GM12878 (cell line): ENCODE results near the gene INSYN2B. TPM values are rescaled to one million over a fixed set of nuclear protein-coding genes. Genes with fewer than 3 reads are reported as not detected.

ENCODE experiments used
- ATAC-seq: fragments of 200-7000 bp; cut with Tn5 transposase; 3 replicates; pipeline ENCODE4 v1.9.1; 2020; ENCODE audit warnings: mild to moderate bottlenecking, moderate library complexity
- BruUV-seq: library from RNA; stranded (reverse); fragments of 400-500 nt; replicated peaks from 2 replicates; lab custom pipeline; 2021; lab: Mats Ljungman, UMichigan
- CTCF ChIA-PET: fragments of 300-600 bp; sonication (Branson Sonifier 250); formaldehyde crosslinking; extraction: SDS; loops from one replicate; lab custom pipeline; 2021; ENCODE audit warnings: inconsistent platforms; lab: Yijun Ruan, JAX
- POLR2A ChIA-PET: fragments of 350-600 bp; formaldehyde crosslinking; extraction: SDS; loops from one replicate; lab custom pipeline; 2021; ENCODE audit warnings: inconsistent platforms; lab: Charles Lee
- RAD21 ChIA-PET: fragments of 300-600 bp; sonication (Branson Sonifier 250); formaldehyde crosslinking; loops from one replicate; lab custom pipeline; 2023; ENCODE audit warnings: antibody characterized with exemption; ENCODE audit not compliant: unreplicated experiment; lab: Charles Lee
- SMC1A ChIA-PET: fragments of 300-600 bp; sonication (Branson Sonifier 250); formaldehyde crosslinking; loops from one replicate; lab custom pipeline; 2023; ENCODE audit not compliant: unreplicated experiment, uncharacterized antibody; lab: Charles Lee
- DNase-seq: peaks from one replicate; pipeline ENCODE4 v3.0.0-alpha.2; 2011; ENCODE audit warnings: low read depth, low spot score
- FAIRE-seq: peaks from 3 replicates; lab custom pipeline; 2011; peaks lifted over from hg19 to GRCh38; lab: Jason Lieb, UNC
- H2AFZ ChIP-seq: 2 replicates; pipeline ENCODE4 v1.6.0; 2011; ENCODE audit warnings: low read depth, low read length, control low read depth; ENCODE audit not compliant: control insufficient read depth
- H3K27ac ChIP-seq: 2 replicates; pipeline ENCODE4 v1.5.1; 2011; ENCODE audit warnings: control low read depth; ENCODE audit not compliant: control insufficient read depth, insufficient read depth
- H3K27me3 ChIP-seq, 2 experiments: replicated peaks in 1 of 2; 2 replicates each; pipeline versions ENCODE4 v1.6.0 to v1.6.1; 2011; ENCODE audit warnings: low read length in 1 of 2; ENCODE audit not compliant: control insufficient read depth in 2 of 2, insufficient read depth in 2 of 2
- H3K36me3 ChIP-seq, 2 experiments: 2 replicates each; pipeline ENCODE4 v1.5.1; 2011; ENCODE audit warnings: low read length in 1 of 2; ENCODE audit not compliant: control insufficient read depth in 2 of 2, insufficient read depth in 2 of 2
- H3K4me1 ChIP-seq: 2 replicates; pipeline ENCODE4 v1.6.1; 2011; ENCODE audit warnings: mild to moderate bottlenecking, low read length, moderate library complexity, mixed read lengths; ENCODE audit not compliant: control insufficient read depth, insufficient read depth
- H3K4me2 ChIP-seq: 2 replicates; pipeline ENCODE4 v1.6.0; 2011; ENCODE audit warnings: control low read depth; ENCODE audit not compliant: control insufficient read depth, insufficient read depth
- H3K4me3 ChIP-seq: fragments of 200-600 bp; sonication (generic); 2 replicates; pipeline ENCODE4 v1.5.1; 2016
- H3K79me2 ChIP-seq: 2 replicates; pipeline ENCODE4 v1.6.0; 2011; ENCODE audit warnings: low read length; ENCODE audit not compliant: control insufficient read depth, insufficient read depth
- H3K9ac ChIP-seq: 2 replicates; pipeline ENCODE4 v1.8.0; 2011; ENCODE audit warnings: low read length, control low read depth, mixed read lengths; ENCODE audit not compliant: control insufficient read depth, insufficient read depth
- H3K9me3 ChIP-seq: replicated peaks from 3 replicates; pipeline ENCODE4 v1.5.1; 2011; ENCODE audit warnings: mild to moderate bottlenecking, low read length; ENCODE audit not compliant: control insufficient read depth, insufficient read depth
- H4K20me1 ChIP-seq: 2 replicates; pipeline ENCODE4 v1.6.0; 2011; ENCODE audit not compliant: control insufficient read depth, insufficient read depth
- CEBPB ChIP-seq, 2 experiments: fragments of 150-350 bp in 1 of 2; IDR thresholded peaks; 2 replicates each; pipeline ENCODE4 v1.6.1; 2012 to 2014; ENCODE audit warnings: low read depth in 2 of 2, low read length in 2 of 2, borderline replicate concordance in 1 of 2, inconsistent platforms in 1 of 2
- DPF2 ChIP-seq: fragments of 450-650 bp; IDR thresholded peaks from 2 replicates; pipeline ENCODE4 v1.6.1; 2017; ENCODE audit warnings: mild to moderate bottlenecking
- HDAC6 ChIP-seq: fragments of 200-600 bp; sonication (generic); IDR thresholded peaks from one replicate; pipeline ENCODE4 v1.8.0; 2017; ENCODE audit warnings: antibody characterized with exemption; ENCODE audit not compliant: unreplicated experiment
- IRF4 ChIP-seq: IDR thresholded peaks from 2 replicates; pipeline ENCODE4 v1.6.1; 2011; ENCODE audit warnings: low read depth, low read length
- JUNB ChIP-seq: IDR thresholded peaks from 2 replicates; pipeline ENCODE4 v1.6.1; 2016; ENCODE audit warnings: antibody characterized with exemption, mild to moderate bottlenecking
- KAT2A ChIP-seq: conservative IDR thresholded peaks from 2 replicates; pipeline ENCODE4 v1.6.1; 2011; ENCODE audit warnings: low read depth, low read length; ENCODE audit not compliant: control insufficient read depth
- MYB ChIP-seq: fragments of 150-350 bp; IDR thresholded peaks from 2 replicates; pipeline ENCODE4 v1.6.1; 2014; ENCODE audit warnings: mild to moderate bottlenecking, low read depth, low read length, borderline replicate concordance
- RAD21 ChIP-seq: IDR thresholded peaks from 2 replicates; pipeline ENCODE4 v1.6.1; 2011; ENCODE audit warnings: mild to moderate bottlenecking, low read depth, low read length, moderate library complexity; ENCODE audit not compliant: insufficient read depth
- SIN3A ChIP-seq: IDR thresholded peaks from 2 replicates; pipeline ENCODE4 v1.6.1; 2012; ENCODE audit warnings: low read depth, low read length, improper control_type of control experiment
- SREBF2 ChIP-seq: IDR thresholded peaks from 2 replicates; pipeline ENCODE4 v1.6.1; 2012; ENCODE audit warnings: mild to moderate bottlenecking, low read length
- YY1 ChIP-seq: IDR thresholded peaks from 2 replicates; pipeline ENCODE4 v1.6.1; 2011; ENCODE audit warnings: low read depth, mild to moderate bottlenecking, low read length
- WGBS: methylation state at CpG from one replicate; pipeline ENCODE4 v1.1.6; 2016; ENCODE audit warnings: low lambda C conversion rate; ENCODE audit not compliant: insufficient replicate concordance, insufficient coverage; ENCODE audit errors: missing lambda C conversion rate; 5-methylcytosine and 5-hydroxymethylcytosine counted together
- in situ Hi-C: fragments of 300-500 bp; cut with MboI; formaldehyde crosslinking; loops from 9 replicates; pipeline ENCODE4 v1.14.3; 2018; ENCODE audit warnings: mixed read lengths
- intact Hi-C: fragments of 100-400 bp; cut with micrococcal nuclease; formaldehyde crosslinking; loops from one replicate; pipeline ENCODE4 v1.14.2; 2022; ENCODE audit not compliant: unreplicated experiment
- polyA plus RNA-seq, 11 experiments: library from polyadenylated mRNA; depleted of rRNA in 4 of 11; unstranded in 6 of 11; stranded (reverse) in 5 of 11; fragments of >200 nt; fragmentation: Nextera tagmentation in 4 of 11; fragmentation: Illumina TruSeq in 1 of 11; extraction: Ambion mirVana in 4 of 11; extraction: Trizol in 1 of 11; gene quantifications; 1 replicate in 1 of 11; 2 replicates in 10 of 11; pipeline versions ENCODE4 v1.2.1 to v1.2.3, GENCODE V29; 2011 to 2016; ENCODE audit warnings: inconsistent platforms in 2 of 11, missing spikeins in 2 of 11, low read depth in 1 of 11
- total RNA-seq, 4 experiments: library from RNA; depleted of rRNA in 3 of 4; stranded (reverse); fragments of >200 nt in 3 of 4; fragmentation: Illumina TruSeq in 1 of 4; extraction: Trizol in 1 of 4; gene quantifications; 2 replicates each; pipeline versions ENCODE4 v1.2.1 to v1.2.3, GENCODE V29; 2013 to 2021
- TF ChIP-seq, protein P1 (sequence below): IDR thresholded peaks from 2 replicates; pipeline ENCODE4 v1.6.1; 2012; ENCODE audit warnings: mild to moderate bottlenecking, low read depth, low read length
- TF ChIP-seq, protein P2 (sequence below): IDR thresholded peaks from 2 replicates; pipeline ENCODE4 v1.6.1; 2011; ENCODE audit warnings: low read depth, mild to moderate bottlenecking, low read length, moderate library complexity, borderline replicate concordance; ENCODE audit errors: extremely low read depth
- TF ChIP-seq, protein P3 (sequence below): IDR thresholded peaks from 2 replicates; pipeline ENCODE4 v1.6.1; 2012; ENCODE audit warnings: low read depth, low read length, improper control_type of control experiment
- TF ChIP-seq, protein P4 (sequence below): IDR thresholded peaks from 2 replicates; pipeline ENCODE4 v1.6.1; 2012; ENCODE audit warnings: low read length, inconsistent platforms

Gene INSYN2B
- total and polyA plus RNA-seq, 10 of the 15 experiments (the other 5 are each of a cell fraction or from before 2014, with no cell fraction given), result 0.05 to 0.27 (median 0.13) TPM; not detected in 7

DNA sequence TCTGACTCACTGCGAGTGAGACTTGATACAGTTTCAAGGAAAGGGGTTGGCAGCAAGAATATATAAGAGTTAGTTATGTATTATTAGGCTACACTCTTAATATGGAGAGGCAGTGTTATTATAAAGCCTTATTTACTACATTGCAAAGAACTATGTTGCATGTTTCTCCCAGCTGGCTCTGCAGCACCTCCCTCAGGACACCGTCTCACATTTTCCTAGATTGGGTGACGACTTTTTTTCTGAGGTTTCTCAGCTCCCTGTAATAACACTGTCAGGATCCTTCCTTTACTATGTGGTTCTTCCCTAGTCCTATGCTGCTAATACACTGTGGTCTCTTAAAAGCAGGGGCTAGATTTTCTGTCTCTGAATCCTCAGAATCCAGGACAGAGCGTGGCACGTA lies 153.7 kb downstream of the INSYN2B start:
- ChIA-PET CTCF (interaction anchor here (0.7 to 2.1 kb wide), 9 partner anchors 9 to 154 kb away, joined by 3 to 8 read pairs (median 5); partner anchors contain the start of gene INSYN2B), SMC1A (interaction anchor here (0.6 to 5.9 kb wide), 13 partner anchors 12 to 243 kb away, joined by 3 to 54 read pairs (median 3); partner anchors contain the start of genes DOCK2, INSYN2B and SPDL1), POLR2A (interaction anchor here (1.2 to 2.0 kb wide), 3 partner anchors 17 to 23 kb away, joined by 3 to 9 read pairs (median 4); no protein-coding TSS in a partner anchor), RAD21 (interaction anchor here (0.7 to 3.0 kb wide), 7 partner anchors 10 to 156 kb away, joined by 3 to 13 read pairs (median 7); no protein-coding TSS in a partner anchor)
- Histone ChIP-seq H4K20me1 (no peaks in the 10 kb centered on the region), H3K4me2 (no peak overlapping the region), H3K4me3 (no peak overlapping the region), H3K9ac (no peak overlapping the region), H2AFZ (no peak overlapping the region), H3K27ac (no peak overlapping the region), H3K27me3 (no peaks in the 10 kb centered on the region), H3K36me3 (peaks cover 0 to 11% of the 10 kb centered on the region in 2 experiments), H3K79me2 (no peaks in the 10 kb centered on the region), H3K9me3 (no peaks in the 10 kb centered on the region), H3K4me1 (no peaks in the 10 kb centered on the region; the same call in 1 of the 2 replicates)
- DNase-seq (no peak), ATAC-seq (peak; percentile 60), FAIRE-seq (no peak)
- no TSS peak for BruUV-seq
- in situ Hi-C loops, result no loop called here
- intact Hi-C loops, result no loop called here
- 80% methylated on average over 5 of the region's 5 CpGs for WGBS
- TF ChIP-seq, protein P1, sequence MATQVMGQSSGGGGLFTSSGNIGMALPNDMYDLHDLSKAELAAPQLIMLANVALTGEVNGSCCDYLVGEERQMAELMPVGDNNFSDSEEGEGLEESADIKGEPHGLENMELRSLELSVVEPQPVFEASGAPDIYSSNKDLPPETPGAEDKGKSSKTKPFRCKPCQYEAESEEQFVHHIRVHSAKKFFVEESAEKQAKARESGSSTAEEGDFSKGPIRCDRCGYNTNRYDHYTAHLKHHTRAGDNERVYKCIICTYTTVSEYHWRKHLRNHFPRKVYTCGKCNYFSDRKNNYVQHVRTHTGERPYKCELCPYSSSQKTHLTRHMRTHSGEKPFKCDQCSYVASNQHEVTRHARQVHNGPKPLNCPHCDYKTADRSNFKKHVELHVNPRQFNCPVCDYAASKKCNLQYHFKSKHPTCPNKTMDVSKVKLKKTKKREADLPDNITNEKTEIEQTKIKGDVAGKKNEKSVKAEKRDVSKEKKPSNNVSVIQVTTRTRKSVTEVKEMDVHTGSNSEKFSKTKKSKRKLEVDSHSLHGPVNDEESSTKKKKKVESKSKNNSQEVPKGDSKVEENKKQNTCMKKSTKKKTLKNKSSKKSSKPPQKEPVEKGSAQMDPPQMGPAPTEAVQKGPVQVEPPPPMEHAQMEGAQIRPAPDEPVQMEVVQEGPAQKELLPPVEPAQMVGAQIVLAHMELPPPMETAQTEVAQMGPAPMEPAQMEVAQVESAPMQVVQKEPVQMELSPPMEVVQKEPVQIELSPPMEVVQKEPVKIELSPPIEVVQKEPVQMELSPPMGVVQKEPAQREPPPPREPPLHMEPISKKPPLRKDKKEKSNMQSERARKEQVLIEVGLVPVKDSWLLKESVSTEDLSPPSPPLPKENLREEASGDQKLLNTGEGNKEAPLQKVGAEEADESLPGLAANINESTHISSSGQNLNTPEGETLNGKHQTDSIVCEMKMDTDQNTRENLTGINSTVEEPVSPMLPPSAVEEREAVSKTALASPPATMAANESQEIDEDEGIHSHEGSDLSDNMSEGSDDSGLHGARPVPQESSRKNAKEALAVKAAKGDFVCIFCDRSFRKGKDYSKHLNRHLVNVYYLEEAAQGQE, result no peak
- TF ChIP-seq, protein P2, sequence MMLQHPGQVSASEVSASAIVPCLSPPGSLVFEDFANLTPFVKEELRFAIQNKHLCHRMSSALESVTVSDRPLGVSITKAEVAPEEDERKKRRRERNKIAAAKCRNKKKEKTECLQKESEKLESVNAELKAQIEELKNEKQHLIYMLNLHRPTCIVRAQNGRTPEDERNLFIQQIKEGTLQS, result no peak
- TF ChIP-seq SIN3A (no peak), MYB (no peak), KAT2A (no peak), SREBF2 (no peak), YY1 (no peak), IRF4 (no peak), DPF2 (no peak), HDAC6 (no peak), RAD21 (peak; percentile 34; the same call in 1 of the 2 replicates), CEBPB (IDR thresholded peaks at IDR 0.05; ENCODE audit: borderline replicate concordance in 1 of 2, low read depth in 2 of 2, low read length in 2 of 2) (0 out of 4 replicates have a peak, but pooled peaks of 1 of the 2 experiments have one; percentile 0), JUNB (no peak)
- TF ChIP-seq, protein P3, sequence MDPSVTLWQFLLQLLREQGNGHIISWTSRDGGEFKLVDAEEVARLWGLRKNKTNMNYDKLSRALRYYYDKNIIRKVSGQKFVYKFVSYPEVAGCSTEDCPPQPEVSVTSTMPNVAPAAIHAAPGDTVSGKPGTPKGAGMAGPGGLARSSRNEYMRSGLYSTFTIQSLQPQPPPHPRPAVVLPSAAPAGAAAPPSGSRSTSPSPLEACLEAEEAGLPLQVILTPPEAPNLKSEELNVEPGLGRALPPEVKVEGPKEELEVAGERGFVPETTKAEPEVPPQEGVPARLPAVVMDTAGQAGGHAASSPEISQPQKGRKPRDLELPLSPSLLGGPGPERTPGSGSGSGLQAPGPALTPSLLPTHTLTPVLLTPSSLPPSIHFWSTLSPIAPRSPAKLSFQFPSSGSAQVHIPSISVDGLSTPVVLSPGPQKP, result no peak
- TF ChIP-seq, protein P4, sequence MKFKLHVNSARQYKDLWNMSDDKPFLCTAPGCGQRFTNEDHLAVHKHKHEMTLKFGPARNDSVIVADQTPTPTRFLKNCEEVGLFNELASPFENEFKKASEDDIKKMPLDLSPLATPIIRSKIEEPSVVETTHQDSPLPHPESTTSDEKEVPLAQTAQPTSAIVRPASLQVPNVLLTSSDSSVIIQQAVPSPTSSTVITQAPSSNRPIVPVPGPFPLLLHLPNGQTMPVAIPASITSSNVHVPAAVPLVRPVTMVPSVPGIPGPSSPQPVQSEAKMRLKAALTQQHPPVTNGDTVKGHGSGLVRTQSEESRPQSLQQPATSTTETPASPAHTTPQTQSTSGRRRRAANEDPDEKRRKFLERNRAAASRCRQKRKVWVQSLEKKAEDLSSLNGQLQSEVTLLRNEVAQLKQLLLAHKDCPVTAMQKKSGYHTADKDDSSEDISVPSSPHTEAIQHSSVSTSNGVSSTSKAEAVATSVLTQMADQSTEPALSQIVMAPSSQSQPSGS, result no peak
